Epithelial cell of proximal tubule (primary cell): ENCODE results near the gene ANXA6. TPM values are rescaled to one million over a fixed set of nuclear protein-coding genes. Genes with fewer than 3 reads are reported as not detected.

Experiments used
- DNase-seq: peaks from one replicate; pipeline ENCODE4 v3.0.0-alpha.2; 2011; ENCODE audit warnings: low read depth
- H3K4me3 ChIP-seq: 2 replicates; pipeline ENCODE4 v1.5.1; 2011; ENCODE audit warnings: low read depth, mild to moderate bottlenecking, low read length
- total RNA-seq: library from RNA; depleted of rRNA; stranded (reverse); fragments of >200 nt; gene quantifications from 2 replicates; pipeline ENCODE4 v1.2.3, GENCODE V29; 2015
- TF ChIP-seq, protein P1 (sequence below): conservative IDR thresholded peaks from 2 replicates; pipeline ENCODE4 v1.5.1; 2012; ENCODE audit warnings: low read depth, mild to moderate bottlenecking, low read length

ANXA6 gene
- total RNA-seq, 1 donor from 2014 or later = 83.6 TPM

DNA sequence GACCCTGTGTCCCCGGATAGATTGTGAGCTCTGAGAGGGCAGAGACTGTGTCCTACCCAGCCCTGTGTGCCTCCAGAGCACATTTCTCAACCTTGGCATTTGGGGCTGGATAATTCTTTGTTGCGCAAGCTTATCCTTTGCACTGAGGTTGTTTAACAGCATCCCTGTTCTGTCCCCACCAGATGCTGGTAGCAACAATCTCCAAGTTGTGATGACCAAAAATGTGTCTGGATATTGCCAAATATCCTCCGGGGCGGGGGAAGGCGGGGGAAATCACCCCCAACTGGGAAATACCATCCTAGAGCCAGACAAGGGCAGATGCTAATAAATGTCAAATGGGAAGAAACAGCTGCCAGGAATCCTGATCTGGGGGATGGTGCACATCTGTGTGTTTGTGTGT is 52.8 kb downstream of the ANXA6 start:
- no peak for DNase-seq

DNA sequence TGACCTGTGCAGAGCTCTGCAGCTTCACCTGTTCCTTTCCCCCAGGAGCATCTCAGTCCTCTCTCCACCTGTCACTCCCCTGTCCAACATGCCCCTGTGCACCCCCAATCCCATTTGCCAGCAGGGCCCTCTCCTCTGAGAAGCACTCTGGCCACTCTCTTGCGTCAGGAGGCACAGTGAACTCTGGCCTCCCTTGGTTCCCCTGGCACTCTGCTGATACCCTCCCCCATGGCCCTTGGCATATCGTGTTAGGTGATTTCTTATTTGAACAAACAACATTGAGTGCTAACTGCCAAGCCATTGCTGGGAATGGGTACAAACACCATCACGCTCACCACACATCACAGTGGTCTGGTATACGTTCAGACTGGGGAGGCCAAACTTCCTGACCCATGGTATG is 55.8 kb downstream of the ANXA6 start:
- TF ChIP-seq, protein P1, sequence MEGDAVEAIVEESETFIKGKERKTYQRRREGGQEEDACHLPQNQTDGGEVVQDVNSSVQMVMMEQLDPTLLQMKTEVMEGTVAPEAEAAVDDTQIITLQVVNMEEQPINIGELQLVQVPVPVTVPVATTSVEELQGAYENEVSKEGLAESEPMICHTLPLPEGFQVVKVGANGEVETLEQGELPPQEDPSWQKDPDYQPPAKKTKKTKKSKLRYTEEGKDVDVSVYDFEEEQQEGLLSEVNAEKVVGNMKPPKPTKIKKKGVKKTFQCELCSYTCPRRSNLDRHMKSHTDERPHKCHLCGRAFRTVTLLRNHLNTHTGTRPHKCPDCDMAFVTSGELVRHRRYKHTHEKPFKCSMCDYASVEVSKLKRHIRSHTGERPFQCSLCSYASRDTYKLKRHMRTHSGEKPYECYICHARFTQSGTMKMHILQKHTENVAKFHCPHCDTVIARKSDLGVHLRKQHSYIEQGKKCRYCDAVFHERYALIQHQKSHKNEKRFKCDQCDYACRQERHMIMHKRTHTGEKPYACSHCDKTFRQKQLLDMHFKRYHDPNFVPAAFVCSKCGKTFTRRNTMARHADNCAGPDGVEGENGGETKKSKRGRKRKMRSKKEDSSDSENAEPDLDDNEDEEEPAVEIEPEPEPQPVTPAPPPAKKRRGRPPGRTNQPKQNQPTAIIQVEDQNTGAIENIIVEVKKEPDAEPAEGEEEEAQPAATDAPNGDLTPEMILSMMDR = no peak
- no peak overlapping the region for H3K4me3 ChIP-seq
- DNase-seq = no peak

More for the DNA sequence above, 52.8 kb downstream of the ANXA6 start:
- no peak overlapping the region for H3K4me3 ChIP-seq
- TF ChIP-seq, protein P1 = no peak

DNA sequence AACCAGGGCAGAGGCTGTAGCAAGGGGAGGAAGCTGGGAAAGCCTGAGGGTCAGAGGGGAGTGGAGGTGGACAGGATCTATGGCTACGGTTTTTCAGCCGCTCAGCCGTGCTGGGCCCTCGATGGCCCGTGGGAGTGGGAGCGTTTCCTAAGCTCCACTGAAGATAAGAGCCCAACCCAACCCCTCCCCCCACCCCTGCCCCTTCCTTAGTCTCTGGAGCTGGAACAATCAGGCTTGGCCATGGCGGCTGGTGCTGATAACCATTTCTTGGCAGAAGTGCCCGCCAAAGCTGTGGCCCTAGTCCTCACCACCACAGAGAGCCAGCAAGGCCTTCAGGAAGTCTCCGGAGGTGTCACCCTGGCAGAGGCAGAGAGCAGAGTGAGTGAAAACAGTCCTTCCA is 56.4 kb downstream of the ANXA6 start:
- TF ChIP-seq, protein P1 = no peak
- no peak overlapping the region for H3K4me3 ChIP-seq
- DNase-seq = no peak

DNA sequence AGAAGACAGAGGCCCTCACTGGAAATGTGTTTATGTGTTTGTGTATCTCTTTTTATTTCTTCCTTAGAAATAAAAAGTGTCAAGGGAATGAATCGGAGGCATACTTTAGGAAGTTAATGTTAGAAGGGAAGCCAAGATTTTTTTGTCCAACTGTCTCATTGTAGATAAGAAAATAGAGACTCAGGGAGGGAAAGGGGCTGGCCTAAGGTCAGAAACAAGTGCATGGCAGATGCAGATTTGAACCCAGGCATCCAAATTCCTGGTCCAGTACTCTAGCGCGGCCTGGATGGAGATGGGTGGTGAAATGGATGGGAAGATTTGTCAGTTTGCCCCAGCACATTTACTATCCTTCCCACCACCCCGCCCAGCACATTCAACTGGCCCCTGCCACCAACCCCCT is 56.9 kb downstream of the ANXA6 start:
- TF ChIP-seq, protein P1 = no peak
- no peak overlapping the region for H3K4me3 ChIP-seq
- DNase-seq = no peak

DNA sequence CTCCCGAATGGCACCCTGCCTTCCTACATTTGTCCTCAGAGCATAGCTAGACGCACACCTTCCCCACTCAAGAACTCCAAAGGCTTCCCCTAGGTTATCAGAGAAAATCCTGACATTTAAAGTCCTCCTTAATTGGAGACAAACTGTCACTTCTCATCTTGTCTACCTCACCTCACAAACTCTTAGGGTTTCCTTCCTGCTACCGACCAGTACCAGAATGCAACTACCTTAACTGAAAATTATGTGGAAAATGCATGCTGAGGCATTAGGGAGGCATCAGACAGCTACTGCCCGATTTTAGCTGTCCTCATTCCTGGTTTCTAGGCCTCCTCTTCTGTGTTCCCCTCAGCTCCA is 58.8 kb downstream of the ANXA6 start:
- DNase-seq = no peak
- TF ChIP-seq, protein P1 = no peak
- no peak overlapping the region for H3K4me3 ChIP-seq

DNA sequence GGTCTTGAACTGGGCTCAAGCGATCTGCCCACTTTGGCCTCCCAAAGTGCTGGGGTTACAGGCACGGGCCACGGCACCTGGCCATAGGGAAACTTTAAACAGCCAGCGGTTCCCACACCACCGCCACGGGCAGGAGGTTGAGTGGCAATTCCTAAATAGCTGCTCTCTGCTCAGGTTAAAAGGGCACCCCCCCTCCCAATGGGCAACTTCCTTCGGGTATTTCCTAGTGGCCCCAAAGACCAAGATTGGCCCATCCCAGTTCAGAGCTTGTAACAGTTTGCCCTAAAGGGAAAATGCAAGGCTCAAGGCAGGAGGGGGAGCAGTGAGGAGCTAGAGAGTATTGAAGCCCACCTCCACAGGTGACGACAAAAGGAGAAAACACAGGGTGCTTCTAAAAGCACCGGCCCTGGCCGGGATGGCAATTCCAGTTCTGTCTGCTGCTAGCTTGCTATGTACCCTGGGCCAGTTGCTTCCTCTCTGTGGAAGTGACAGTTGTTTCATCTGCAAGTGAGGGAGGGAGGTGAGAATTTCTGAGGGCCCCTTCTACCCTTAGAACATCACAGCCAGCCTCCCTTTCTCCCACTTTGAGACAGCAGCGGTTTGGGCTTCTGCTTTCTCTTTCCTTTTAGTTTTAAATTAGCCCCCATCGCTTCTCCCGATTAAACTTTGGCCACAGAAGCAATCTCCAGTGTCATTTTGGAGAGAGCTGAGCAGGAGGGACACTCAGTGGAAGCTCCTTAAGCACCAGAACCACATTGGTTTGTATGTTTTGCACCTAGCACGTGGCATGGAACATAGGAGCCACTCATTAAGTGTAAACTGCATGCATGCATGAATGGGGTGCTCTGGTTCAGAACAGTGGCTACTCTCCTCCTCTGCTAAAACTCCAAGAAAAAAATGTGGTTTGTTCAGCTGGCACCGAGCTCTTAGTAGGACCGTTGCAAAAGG is 59.5 kb downstream of the ANXA6 start:
- TF ChIP-seq, protein P1 = no peak
- no peak overlapping the region for H3K4me3 ChIP-seq
- DNase-seq = no peak

DNA sequence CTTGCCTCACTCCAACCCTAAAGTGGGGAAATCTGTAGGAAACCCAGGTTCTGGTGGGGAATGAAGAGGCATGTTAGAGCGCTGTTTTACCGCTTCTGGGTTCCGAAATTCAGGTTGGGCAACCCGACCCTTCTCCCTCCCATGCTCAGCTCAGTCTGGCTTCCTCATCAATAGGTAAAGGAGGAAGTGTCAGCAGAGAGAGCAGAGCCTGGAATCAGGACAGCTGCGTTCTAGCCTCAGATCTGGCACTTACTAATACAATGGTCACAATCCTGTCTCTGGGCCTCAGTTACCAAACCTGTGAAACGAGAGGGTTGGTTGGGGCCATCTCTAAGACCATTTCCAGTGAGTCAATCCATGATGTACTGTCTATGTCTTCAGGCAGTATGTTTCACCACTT is 60.5 kb downstream of the ANXA6 start:
- TF ChIP-seq, protein P1 = no peak
- DNase-seq = no peak
- no peak overlapping the region for H3K4me3 ChIP-seq
